ELR (cell line): ENCODE results near the gene MATK.

Experiments used
- DNase-seq: peaks from one replicate; pipeline ENCODE4 v3.0.0-alpha.2; 2015; ENCODE audit warnings: low read depth

MATK gene

GRCh38 chr19:3746371-3747056, 39.7 kb downstream of the MATK start:
- no peak for DNase-seq

DNA sequence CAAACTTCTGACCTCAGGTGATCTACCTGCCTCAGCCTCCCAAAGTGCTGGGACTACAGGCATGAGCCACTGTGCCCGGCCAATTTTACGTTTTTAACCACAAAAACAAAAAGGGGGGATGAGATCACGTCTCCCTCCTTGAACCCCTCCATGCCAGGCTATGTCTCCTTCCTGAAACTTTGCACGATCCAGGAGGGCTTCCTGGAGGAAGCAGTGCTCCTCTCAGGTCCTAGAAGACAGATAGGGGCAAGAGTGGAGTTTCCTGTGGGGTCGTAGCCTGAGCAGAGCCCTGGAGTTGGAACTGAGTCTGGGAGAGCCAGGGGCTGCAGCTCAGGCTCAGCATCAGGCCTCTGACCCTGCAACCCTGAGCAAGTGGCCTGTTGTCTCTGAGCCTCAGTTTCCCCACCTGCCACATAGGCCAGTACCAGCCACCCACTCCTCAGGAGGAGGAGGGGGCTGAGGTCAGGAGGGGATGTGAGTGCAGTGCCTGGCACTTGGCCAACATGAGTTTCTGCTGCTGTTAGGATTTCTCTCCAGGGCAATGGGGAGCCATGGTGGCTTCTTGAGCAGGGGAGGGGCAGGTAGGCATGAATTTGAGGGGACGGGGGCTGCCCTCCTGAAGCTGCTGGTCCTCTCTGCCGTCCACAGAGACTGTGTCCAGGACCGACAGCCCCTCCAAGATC, 40.7 kb downstream of the MATK start:
- DNase-seq, result no peak

GRCh38 chr19:3743486-3743885, 42.7 kb downstream of the MATK start:
- DNase-seq, result peak; percentile 46

DNA sequence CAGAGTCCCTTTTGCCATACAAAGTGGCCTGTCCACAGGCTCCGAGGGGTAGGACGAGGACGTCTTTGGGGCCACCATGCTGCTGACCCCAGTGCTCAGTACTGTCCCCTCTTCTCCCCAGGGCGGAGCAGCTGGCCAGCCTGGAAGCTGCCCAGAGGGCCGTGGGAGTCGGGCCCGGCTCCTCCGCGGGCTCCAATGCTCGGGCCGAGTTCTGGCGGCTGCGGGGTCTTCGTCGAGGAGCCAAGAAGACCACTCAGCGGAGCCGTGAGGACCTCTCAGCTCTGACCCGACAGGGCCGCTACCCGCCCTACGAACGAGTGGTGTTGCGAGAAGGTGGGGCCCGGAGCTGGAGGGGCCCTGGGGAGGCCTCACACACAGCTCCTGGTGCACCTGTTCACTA, 45.8 kb downstream of the MATK start:
- no peak for DNase-seq

DNA sequence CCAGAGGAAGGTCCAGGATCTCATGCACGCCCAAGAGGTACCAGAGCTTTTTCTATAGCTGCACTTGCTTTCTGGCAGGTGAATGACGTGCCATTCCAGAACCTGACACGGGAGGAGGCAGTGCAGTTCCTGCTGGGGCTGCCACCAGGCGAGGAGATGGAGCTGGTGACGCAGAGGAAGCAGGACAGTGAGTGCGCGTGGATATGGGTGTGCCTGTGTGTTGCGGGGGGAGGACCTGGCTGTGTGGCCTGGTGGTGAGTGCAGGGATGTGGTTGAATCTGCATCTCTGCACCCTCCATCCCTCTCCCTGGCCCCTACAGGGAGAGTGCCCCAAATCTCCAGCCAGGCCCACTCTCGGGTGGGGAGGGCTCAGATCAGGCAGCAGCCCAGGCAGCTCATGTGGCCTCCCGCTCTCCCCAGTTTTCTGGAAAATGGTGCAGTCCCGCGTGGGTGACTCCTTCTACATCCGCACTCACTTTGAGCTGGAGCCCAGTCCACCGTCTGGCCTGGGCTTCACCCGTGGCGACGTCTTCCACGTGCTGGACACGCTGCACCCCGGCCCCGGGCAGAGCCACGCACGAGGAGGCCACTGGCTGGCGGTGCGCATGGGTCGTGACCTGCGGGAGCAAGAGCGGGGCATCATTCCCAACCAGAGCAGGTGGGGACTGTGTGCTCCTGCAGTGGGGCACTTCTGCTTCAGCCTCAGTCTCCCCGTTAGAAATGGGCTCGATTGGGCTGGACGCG, 47.5 kb downstream of the MATK start:
- no peak for DNase-seq

DNA sequence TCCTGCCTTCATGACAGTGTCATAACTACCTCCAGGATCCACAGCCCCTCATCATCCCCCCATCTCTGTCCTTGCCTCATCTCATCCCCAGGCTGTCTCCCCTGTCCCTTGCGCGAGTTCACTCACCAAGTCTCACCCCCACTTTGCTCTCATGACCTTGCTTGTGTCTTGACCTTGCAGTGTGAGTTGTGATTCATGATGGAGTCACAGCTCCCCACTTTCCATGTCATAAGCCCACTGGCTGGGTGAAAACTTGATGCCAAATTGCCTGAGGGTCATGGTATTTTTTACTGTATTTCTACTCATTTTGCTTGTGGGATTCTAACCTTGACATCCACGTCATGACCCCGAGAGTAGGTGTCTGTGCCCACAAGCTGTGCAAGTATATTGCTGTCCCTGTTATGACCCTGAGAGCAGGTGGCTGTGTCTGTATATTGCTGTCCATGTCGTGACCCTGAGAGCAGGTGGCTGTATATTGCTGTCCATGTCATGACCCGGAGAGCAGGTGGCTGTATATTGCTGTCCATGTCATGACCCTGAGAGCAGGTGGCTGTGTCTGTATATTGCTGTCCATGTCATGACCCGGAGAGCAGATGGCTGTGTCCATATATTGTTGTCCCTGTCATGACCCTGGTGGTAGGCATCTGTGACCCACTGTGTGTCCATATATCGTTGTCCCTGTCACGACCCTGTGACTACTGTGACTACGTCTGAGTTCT, 48.5 kb downstream of the MATK start:
- DNase-seq, result peak; percentile 30

DNA sequence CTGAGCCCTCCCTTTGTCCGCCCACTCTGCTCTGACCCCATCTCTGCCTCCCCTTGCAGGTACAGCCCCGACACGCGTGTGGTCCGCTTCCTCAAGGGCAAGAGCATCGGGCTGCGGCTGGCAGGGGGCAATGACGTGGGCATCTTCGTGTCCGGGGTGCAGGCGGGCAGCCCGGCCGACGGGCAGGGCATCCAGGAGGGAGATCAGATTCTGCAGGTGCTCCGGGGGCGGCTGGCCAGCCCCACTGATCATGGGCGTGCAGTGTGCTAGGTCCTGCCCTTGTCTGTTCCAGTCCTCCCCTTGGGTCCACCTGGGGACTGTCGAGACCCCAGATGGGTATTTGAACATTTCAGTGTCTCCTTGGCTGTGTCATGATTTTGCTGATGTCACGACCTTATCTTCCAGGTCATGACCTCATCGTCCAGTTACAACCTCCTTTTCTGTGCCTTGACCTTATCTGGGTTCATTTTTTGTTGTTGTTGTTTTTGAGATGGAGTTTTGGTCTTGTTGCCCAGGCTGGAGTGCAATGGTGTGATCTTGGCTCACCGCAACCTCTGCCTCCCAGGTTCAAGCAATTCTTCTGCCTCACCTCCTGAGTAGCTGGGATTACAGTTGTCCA, 50.0 kb downstream of the MATK start:
- DNase-seq, result no peak

DNA sequence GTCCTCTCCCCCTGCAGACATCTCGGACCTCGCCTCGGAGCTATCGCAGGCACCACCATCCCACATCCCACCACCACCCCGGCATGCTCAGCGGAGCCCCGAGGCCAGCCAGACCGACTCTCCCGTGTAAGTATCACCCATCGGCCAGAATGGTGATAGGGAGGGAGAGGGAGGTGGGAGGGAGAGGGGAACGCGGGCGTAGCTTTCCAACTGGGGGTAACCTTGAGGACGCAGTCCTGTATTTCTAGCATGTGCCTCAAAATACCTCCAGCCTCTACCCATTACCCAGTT, 51.9 kb downstream of the MATK start:
- no peak for DNase-seq

GRCh38 chr19:3733549-3734309, 52.5 kb downstream of the MATK start:
- DNase-seq, result no peak

DNA sequence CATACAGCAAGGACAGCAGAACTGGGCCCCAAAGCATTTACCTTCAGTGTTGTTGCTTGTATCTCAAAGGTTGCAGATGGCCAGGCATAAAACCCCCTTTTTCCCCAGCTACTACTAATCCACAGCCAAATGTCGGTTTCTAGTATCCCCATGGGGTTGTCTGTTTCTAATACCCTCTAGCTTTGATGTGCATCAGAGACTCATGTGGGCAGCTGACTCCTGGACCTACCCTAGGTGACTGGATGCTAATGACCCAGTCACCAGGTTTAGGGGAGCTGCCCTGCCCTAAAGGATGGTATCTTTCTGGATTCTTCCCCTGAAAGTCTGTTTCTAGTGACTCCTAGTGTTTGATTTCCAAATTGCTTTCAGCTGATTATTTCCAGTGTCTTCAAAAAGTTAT, 54.1 kb downstream of the MATK start:
- DNase-seq, result no peak

- DNase-seq, result no peak
These were observed 55.7 kb downstream of the MATK start for GRCh38 chr19:3730457-3730958.
